Measurements from ENCODE around the gene SNTA1.
"Not testable (repeated sequence)": the region's sequence is repeated elsewhere in the genome, so short reads cannot be mapped to it uniquely, and the experiment has no call there.

Gene SNTA1

DNA sequence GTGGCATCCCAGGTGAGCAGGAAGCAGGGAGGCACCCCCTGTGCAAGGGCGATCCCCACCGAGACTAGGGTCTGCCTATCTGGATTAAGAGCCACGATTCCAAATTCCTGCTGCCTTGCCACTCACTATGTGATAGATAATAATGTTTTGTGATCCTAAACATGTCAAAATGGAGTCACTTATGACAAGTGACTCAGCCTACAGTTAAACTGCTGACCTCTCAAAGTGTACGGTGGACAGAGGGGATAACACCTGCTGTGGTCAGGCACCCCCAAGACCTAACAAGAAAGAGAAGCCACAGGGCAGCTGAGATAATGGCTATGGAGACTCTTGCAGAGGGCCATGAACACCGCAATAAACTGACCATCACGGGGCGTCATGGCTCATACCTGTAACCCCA lies 16.0 kb upstream of the SNTA1 start:
- TF ChIP-seq, protein P1, sequence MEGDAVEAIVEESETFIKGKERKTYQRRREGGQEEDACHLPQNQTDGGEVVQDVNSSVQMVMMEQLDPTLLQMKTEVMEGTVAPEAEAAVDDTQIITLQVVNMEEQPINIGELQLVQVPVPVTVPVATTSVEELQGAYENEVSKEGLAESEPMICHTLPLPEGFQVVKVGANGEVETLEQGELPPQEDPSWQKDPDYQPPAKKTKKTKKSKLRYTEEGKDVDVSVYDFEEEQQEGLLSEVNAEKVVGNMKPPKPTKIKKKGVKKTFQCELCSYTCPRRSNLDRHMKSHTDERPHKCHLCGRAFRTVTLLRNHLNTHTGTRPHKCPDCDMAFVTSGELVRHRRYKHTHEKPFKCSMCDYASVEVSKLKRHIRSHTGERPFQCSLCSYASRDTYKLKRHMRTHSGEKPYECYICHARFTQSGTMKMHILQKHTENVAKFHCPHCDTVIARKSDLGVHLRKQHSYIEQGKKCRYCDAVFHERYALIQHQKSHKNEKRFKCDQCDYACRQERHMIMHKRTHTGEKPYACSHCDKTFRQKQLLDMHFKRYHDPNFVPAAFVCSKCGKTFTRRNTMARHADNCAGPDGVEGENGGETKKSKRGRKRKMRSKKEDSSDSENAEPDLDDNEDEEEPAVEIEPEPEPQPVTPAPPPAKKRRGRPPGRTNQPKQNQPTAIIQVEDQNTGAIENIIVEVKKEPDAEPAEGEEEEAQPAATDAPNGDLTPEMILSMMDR (IDR thresholded peaks at IDR 0.05; ENCODE audit: insufficient read depth, low read length, missing control alignments) = no peak
- POLR2A ChIA-PET = no interaction called here
- no peak for DNase-seq (ENCODE audit: low read depth, low spot score)
- H3K4me3 ChIP-seq (ENCODE audit: low read depth, low read length) = no peak overlapping the region
- CTCF ChIA-PET = interaction anchor here (1.3 kb wide), 1 partner anchor 208 kb away, joined by 6 read pairs; the partner anchor contains the start of gene ACTL10

DNA sequence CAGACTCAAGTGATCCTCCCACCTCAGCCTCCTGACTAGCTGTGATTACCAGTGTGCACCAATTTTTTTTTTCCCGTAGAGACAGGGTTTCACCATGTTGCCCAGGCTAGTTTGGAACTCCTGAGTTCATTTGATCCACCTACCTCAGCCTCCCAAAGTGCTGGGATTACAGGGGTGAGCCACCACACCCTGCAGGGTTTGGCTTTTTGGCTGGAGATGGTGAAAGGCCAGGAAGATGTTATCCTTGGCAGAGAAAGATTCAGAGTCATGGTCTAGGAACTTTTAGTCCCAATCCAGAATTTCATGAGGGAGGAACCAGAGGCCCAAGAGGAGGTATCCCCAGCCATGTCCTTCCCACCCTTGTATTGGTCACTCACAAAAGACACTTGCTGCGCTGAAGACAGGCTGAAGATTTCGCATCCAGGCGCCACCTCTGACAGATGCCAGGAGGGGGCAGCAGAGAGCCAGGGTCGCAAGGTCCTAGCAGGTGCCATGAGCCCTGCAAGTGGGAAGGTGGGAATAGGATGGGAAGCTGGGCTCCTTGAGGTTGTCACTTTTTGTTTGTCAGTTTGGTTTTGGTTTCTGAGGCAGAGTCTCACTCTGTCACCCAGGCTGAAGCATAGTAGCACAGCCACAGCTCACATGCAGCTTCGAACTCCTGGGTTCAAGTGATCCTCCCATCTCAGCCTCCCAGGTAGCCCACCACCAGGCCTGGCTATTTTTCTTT lies 13.5 kb upstream of the SNTA1 start:
- DNase-seq (ENCODE audit: low read depth, low spot score); H3K4me3 ChIP-seq (ENCODE audit: low read depth, low read length); POLR2A ChIA-PET: not testable (repeated sequence)
- TF ChIP-seq, protein P1 (IDR thresholded peaks at IDR 0.05; ENCODE audit: insufficient read depth, low read length, missing control alignments) = peak; percentile 97
- CTCF ChIA-PET = interaction anchor here (0.6 to 3.0 kb wide), 19 partner anchors 10 to 275 kb away, joined by 3 to 33 read pairs (median 4); partner anchors contain the start of genes ACTL10, C20orf144, CBFA2T2 and ZNF341

DNA sequence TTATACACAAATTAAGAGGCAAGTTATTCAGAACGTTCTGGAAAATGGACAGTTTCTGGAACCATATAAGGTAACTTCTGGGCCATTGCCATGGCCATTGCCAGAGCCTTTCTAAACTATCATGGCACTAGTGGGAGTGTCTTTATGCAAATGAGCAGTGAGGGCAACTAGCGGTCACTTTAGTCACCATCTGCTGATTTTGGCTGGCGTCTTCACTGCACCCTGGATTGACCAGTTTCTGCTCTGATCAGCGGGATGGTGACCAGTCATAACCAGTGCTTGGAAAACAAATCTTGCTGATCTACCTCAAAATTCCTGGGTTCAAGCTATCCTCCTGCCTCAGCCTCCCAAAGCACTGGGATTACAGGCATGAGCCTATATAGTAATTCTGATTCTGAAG lies 7.3 kb upstream of the SNTA1 start:
- no peak for DNase-seq (ENCODE audit: low read depth, low spot score)
- no peak overlapping the region for H3K4me3 ChIP-seq (ENCODE audit: low read depth, low read length)
- ChIA-PET POLR2A (no interaction called here), CTCF (interaction anchor here (0.6 kb wide), 1 partner anchor 64 kb away, joined by 3 read pairs; no protein-coding TSS in a partner anchor)
- TF ChIP-seq, protein P1 (IDR thresholded peaks at IDR 0.05; ENCODE audit: insufficient read depth, low read length, missing control alignments) = no peak

DNA sequence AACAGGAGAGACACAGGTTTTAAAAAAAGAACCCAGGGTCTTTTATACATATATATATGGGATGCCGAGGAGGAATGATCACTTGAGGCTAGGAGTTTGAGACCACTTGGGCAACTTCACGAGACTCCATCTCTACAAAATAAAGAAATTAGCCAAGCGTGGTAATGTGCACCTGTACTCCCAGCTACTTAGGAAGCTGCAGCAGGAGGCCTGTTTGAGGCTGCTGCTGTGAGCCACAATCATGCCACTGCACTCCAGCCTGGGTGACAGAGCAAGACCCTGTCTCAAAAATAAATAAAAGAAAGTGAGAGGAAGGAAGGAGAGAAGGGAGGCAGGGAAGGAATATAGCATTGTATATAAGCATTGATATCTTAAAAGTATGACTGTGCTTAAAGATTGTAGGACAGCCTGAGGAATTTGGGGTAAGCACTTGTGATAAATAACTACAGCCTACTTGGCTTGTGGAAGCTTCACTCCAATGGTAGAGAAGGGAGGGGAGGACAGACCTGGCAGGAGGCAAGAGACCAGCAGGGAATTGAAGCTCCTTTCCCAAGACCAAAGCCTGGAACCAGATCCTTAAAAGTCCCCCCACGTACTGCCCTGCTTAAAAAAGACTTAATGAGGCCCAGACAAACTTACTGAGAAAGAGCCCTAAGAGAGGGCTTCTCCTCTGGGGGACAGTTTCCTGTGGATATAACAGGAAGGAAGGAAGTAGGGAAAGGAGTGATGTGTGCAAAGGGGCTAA lies 2.5 kb upstream of the SNTA1 start:
- DNase-seq (ENCODE audit: low read depth, low spot score) = no peak
- TF ChIP-seq, protein P1 (IDR thresholded peaks at IDR 0.05; ENCODE audit: insufficient read depth, low read length, missing control alignments) = no peak
- POLR2A ChIA-PET = no interaction called here
- CTCF ChIA-PET = interaction anchor here (0.5 to 4.8 kb wide), 5 partner anchors 9 to 207 kb away, joined by 3 to 22 read pairs (median 4); no protein-coding TSS in a partner anchor
- H3K4me3 ChIP-seq (ENCODE audit: low read depth, low read length) = no peak overlapping the region

DNA sequence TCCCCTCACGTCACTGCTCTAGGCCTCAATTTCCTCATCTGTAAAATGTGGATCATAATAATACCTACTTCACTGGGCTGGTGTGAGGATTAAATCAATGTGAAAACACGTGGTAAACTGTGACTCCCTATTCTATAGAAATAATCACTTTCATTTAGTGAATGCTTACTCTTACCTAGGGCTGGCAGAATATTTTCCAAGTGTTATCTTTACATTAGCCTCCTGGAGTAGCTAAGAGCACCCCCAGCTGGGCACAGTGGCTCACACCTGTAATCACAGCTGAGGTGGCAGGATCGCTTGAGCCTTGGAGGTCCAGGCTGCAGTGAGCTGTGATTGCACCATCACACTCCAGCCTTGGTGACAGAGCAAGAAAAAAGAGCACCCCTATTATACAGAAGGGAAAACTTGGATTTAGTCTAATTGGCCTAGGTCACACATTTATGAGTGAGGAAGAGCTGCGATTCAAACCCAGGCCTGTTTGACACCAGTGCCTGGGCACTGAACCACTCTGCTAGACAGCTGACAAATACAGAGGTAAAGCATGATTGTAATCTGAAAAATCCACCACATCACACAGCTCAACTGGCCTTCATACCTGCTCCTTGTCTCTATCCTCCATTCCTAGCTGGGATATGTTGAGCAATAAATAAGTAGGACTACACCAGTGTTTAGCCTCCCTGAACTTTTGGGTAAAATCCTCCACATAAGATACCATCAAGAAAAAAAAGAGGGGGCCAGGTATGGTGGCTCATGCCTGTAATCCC lies 1.4 kb upstream of the SNTA1 start:
- POLR2A ChIA-PET = interaction anchor here (1.1 kb wide), 1 partner anchor 219 kb away, joined by 3 read pairs; no protein-coding TSS in a partner anchor
- TF ChIP-seq, protein P1 (IDR thresholded peaks at IDR 0.05; ENCODE audit: insufficient read depth, low read length, missing control alignments) = no peak
- no peak overlapping the region for H3K4me3 ChIP-seq (ENCODE audit: low read depth, low read length)
- CTCF ChIA-PET = interaction anchor here (0.7 to 4.8 kb wide), 4 partner anchors 43 to 223 kb away, joined by 3 to 22 read pairs (median 4); partner anchors contain the start of gene CDK5RAP1
- DNase-seq (ENCODE audit: low read depth, low spot score) = no peak
